DMS 273 treated with DMSO at 0.1 percent for 48 hours (cell line): ENCODE data around the gene RFC3.

ENCODE experiments used
- DNase-seq: peaks from one replicate; lab custom pipeline; 2025; lab: John Stamatoyannopoulos, UW

RFC3 gene

DNA sequence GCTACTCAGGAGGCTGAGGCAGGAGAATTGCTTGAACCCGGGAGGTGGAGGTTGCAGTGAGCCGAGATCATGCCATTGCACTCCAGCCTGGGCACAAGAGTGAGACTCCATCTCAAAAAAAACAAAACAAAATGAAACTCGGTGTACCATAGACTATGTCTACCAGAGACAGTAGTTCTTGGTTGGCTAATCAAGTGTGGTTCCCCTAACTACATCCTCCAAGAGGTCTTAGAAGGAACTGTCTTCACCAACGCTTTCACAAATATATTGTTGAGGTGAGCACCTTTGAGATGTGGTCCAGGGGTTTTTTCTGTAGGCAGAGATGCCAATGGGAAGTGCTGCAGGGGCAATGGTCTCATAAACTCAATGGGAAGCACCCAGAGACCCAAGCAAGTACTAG lies 48.0 kb downstream of the RFC3 start:
- no peak for DNase-seq

DNA sequence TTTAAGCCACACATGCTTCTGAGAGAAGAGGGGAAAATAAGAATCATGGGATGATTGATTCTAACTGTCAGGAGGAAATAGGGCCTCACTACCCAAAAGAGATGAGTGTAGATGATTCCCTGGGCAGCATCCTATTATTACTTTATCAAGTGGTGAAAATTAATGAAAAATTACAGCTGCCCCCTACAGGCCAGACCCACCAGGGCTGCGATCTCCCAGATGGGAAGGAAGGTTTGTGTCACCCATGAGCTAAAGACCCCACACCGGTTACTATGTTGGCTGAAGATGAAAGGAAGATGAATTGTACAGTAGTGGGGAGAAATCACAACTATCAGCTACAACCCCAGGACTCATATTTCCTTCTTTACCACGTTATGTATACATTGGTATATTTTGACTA lies 49.5 kb downstream of the RFC3 start:
- no peak for DNase-seq

DNA sequence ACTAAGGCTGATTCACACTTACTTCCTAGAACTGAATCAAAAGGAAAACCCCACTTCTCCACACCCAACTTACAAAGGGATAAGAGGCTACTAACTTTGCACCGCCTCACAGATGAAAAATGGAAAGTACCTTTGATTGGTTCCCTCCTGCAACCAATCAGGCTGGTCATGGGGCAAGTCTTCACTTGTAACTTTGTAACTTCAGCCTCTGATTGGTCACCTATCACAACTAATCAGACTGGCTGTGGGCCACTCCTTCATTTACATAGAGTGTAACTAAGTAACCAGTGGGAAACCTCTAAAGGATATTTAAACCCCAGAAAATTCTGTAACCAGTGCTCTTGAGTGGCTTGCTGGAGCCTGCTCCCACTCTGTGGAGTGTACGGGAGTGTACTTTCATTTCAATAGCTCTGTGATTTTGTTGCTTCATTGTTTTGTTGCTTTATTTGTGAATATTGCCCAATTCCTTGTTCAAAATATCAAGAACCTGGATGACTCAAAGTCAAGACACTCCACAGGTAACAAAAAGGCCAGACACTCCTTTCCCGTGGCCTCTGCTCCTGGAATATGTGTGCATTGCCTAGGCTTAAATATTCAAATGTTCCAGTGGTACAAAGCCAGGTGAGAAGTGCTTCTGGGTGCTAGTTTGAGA lies 50.5 kb downstream of the RFC3 start:
- no peak for DNase-seq

DNA sequence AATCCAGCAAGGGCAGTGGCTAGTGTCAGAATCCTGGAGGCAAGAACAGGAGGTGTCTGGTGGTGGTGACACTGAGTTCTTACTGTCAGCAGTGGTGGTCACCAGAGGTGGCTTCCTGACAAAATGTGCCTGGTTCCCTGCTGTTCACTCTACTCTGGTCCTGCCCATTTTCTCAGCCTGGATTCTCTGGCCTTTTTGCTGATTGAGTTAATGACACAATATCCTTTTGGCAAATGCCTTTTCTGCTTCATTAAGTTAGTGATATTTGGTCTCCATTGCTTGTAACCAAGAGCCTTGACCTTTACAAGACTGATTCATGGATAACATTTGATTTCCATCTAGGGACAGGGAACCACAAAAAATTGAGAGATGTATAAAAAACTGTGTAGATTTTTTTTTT lies 51.1 kb downstream of the RFC3 start:
- no peak for DNase-seq

DNA sequence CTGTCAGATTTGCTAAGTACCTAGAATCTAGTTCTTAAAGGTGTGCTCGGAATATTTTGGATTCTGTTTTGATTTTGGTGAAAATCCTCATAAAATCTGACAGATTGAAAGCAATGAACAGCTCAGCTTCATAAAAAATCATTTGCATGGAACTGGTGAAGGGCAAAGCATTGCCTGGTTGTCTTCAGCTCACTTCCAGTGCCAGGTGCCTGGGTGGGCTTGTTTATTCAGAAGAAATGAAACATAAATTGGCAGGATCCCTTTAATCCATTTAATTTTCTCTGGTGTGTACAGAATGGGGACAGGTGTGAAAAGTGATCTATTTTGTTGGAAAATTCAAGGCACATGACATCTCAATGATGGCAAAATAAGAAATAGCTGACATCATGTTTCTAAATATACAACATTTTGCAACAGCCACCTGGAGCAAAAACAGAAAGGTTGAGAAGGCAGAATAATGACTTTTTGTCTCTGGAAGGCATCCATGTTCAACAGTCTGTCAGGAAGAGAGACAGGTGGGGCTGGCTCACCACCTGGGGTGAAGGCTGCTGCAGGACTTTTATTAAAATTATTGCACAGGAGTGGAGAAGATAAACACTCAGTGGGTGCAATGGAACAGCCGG lies 52.2 kb downstream of the RFC3 start:
- no peak for DNase-seq

DNA sequence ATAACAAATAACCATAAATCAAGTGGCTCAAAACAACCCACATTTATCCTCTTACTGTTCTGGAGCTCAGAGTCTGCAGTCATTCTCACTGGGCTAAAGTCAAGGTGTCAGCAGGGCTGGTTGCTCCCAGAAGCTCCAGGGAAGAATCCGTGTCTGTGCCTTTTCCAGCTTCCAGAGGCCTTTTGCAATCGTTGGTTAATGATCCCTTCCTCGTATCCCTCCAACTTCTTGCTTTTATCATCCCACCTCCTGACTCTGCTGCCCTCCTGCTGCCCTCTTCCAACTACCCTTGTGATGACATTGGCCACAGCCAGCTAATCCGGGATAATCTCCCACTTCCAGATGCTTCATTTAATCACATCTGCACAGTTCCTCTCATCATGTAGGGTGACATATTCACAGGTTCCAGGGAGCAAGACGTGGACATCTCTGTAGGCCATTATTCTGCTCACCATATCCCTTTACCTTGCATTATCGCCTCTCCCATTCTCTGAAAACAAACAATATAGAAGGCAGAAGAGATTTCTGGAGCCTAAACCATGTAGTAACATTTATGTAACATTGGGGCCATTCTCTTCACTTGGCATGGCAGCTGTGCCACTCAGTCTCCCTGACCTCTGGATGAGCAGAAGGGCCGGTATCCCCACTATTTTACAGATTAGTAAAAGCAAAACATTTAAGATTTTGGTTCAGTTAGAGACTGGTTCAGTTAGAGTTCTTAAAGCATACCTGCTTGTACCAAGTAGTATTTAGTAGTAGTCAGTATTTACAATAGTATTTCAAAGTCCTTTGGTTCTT lies 53.5 kb downstream of the RFC3 start:
- no peak for DNase-seq

DNA sequence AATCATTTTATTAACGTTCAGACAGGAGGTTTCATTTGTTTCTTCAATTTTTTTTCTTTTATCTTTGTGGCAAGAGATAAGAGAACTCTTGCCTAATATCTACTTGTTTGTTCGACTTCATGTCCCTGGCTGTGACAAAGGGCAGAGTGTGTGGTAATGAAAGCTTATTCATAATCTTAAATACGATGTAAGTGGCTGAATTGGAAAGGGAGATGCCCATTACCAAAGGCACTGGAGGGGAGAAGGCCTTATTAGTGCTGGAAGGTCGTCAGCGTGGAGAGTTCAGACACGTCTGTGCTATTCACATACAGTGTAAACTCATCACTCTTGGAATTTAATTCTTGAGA lies 54.0 kb downstream of the RFC3 start:
- DNase-seq = no peak

DNA sequence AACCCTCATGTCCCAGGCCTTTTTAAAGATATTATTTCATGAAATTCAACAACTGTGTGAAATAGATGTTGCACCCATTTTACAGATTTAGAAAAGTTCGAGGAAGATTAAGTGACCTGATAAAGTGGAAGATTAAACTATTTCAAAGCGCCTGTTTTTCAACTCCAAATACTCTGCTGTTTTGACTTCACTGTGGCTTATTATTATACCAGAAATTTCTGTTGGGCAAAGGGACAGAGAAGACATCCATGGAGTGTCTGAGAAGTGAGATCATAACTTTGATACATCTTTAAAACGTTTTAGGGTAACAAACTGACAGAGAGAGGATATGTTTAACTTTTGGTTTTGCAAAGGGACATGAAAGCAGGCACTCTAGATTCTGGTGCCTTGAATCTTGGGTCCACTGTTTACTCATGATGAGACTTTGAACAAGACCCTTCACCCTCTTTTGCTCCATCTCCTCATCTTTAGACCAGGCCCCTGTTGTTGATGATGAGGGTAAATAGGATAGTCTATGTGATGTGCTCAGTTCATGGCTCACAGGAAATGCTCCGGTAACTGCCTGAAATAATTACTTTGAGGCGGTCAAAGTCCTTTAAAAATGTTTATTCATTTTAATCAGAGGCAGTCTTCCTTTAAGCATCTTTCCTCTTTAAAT lies 55.4 kb downstream of the RFC3 start:
- DNase-seq = no peak

DNA sequence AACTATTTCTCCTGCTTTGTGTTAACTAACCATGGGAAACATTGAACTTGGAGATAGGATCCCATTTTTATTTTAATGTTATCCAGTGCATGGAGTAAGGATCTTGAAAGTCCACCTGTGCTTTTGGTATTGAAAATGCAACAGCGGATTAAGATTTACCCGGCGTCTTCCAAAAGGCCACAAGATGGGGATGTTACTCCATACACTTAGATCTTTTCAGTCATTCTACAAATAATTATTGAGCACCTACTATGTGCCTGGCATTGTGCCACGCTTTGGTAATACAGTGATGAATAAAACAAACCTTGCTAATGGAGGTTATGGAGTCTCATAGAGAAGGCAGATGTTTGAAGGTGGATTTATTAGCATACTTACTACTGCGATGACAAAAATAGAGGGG lies 56.9 kb downstream of the RFC3 start:
- DNase-seq = no peak

DNA sequence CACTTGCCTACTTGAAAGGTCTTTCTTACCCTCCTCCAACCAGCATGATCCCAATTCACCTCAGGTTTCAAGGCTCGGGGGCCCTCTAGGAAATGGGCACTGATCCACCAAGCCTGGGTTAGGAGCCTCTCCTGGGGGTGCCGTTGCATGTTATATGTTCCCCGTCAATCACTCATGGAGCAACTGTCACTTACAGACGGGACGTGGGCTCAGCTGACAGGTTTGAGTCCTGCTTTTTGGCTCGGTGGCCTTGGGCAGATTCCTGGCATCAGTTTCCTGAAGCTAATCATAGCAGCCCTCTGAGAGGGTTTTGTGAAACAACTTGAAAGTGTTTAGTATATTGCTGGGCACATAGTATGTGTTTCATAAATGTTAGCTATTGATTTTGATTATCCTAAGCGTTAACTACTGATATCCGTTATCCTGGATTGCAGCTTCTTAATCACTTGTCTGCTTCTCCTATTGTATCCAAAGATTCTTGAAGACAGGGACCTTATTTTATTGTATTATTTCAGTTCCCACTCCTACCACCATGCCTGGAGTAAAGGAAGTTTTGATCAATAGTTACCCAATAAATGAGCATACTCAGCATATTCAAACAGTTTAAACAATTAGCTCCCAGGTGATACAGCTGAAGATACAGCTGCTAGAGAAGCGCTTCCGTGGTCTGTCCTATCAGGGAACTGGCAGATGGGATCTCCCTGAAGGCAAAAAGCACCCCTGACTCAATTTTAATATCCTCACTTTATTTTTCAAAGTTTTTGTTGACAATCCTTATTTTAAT lies 57.9 kb downstream of the RFC3 start:
- no peak for DNase-seq

DNA sequence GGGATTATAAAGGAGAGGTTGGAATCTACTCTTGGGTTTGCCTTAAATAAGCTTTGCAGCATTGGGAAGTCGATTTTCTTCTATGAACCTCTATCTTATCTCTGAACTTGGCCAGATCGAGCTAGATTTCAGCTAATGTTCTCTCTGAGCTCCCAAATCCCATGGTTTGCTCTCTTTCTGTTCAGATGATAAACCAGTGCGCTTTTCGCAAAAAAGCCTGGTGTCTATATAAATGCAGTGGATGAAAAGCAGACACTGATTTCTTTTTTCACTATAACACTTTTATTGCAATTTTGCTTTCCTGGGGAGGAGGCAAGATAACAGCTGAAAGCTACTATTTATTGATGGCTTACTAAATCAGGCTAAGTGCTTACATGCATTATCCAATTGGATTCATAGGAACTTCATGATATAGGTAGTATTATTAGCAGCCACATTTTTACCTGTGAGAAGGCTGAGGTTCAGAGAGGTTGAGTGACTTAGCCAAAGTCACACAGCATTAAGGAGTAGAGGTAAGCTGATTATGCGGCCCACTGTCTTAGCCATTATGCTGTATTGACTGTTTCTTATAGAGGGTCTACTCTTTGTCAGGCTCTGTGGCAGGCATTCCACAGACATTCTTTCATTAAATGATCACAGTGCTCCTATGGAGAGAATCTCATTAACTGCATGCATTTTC lies 58.9 kb downstream of the RFC3 start:
- DNase-seq = no peak

DNA sequence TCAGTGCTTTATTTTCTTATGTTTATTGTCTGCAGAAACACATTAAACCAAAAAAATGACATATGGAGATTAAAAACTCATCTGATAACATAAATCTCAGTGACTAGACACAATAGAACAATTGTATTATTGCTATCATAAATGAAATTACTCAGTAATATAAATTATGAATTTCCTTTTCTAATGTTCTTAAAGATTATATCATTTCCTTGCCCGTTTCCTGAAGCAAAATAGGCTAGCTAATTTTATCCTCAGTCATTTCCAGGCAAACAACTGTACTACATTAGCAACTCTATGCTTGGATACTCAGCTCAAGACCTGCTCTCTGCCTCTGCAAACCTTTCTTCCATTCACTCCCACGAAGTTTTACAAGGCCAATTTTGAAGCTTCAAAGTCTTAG lies 61.2 kb downstream of the RFC3 start:
- no peak for DNase-seq

DNA sequence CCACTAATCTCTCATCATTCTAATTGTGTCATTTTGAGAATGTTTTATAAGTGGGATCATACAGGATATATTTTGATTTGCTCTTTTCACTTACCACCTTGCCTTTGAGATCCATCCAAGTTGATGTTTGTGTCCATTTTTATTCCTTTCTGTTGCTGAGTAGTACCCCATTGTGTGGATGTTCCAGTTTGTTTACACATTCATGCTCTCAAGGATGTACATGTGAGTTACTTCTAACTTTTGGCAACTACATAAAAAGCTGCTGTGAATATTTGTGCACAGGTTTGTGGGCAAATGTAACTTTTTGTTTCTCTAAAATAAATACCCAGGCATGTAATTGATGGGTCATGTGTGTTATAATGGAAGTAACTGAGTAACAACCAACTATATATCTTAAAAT lies 64.9 kb downstream of the RFC3 start:
- DNase-seq = no peak

DNA sequence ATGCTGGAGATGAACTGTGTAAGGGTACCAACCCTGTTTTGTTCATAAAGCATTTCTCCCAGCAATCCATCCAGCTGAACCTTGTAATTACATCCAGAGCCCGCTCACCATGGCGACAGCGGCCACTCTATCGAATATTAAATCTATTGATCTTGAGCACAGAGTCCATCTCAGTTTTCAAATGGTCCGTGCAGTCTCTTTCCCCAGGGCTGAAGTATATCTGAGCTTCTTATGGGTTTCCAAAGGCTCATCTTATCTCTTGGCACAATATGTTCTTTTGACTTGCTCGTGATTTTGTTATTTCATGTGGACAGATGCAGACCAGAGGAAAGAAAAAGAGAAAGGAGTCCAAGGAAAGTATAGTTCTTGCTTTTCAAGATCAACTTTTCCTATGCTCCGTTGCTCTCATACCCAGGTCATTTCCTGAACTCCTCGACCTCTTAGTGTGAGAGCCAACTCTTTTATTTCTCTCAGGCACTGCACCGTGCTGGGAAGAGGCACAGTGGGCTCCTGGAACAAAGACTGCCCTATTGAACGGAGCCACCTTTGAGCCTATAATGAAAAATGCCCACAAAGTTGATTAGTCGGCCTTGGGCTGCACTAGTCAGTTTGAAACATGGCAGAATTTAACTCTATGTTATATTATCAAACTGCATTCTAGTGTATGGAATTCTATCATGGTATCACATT lies 66.7 kb downstream of the RFC3 start:
- no peak for DNase-seq
